GM21528 (cell line): Measurements from ENCODE around the gene MTMR12.

Experiments used
- ATAC-seq: cut with Tn5 transposase; IDR thresholded peaks from one replicate; pipeline ENCODE4 v1.9.1; 2021; ENCODE audit warnings: mild to moderate bottlenecking, moderate library complexity; ENCODE audit not compliant: unreplicated experiment, low FRiP score

The MTMR12 gene

GRCh38 chr5:32279786-32280185 lies 33.0 kb downstream of the MTMR12 start:
- no peak for ATAC-seq

GRCh38 chr5:32279223-32279622 lies 33.5 kb downstream of the MTMR12 start:
- no peak for ATAC-seq

GRCh38 chr5:32278406-32278805 lies 34.3 kb downstream of the MTMR12 start:
- no peak for ATAC-seq

DNA sequence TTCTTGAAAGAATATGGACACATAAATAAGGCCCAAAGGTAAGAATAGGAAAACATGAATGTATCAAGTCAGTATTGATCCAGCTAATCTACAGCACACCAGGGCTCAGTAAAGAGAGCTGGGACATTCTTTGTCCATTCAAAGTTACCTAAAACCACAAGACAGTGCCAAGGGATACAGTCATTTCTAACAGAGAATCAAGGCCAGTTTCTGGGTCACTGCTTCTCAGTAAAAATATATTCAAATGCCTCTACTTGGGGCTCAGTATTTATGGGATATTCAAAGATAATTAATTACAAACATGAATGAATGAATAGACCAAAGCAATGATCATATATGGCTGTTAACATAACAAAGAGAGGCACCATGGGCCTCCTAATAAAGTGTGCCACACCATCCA lies 34.9 kb downstream of the MTMR12 start:
- no peak for ATAC-seq

- peak; percentile 43 for ATAC-seq
Measured at GRCh38 chr5:32276173-32276853, 36.4 kb downstream of the MTMR12 start.

DNA sequence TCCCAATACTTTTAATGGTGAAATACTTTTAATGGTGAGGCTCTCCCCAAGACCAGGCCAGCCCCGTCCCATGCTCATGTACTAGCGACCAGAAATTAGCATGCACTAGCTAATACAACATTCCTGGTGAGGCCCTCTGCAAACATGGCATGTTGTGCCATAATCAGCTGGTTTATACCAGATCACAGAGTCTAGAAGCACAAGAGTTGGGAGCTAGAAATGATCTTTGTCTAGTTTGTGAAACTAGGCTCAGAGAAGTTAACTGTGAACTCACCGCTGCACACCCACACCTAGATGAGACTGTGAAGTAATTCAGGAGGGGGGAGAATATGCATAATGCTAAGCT lies 37.4 kb downstream of the MTMR12 start:
- no peak for ATAC-seq

DNA sequence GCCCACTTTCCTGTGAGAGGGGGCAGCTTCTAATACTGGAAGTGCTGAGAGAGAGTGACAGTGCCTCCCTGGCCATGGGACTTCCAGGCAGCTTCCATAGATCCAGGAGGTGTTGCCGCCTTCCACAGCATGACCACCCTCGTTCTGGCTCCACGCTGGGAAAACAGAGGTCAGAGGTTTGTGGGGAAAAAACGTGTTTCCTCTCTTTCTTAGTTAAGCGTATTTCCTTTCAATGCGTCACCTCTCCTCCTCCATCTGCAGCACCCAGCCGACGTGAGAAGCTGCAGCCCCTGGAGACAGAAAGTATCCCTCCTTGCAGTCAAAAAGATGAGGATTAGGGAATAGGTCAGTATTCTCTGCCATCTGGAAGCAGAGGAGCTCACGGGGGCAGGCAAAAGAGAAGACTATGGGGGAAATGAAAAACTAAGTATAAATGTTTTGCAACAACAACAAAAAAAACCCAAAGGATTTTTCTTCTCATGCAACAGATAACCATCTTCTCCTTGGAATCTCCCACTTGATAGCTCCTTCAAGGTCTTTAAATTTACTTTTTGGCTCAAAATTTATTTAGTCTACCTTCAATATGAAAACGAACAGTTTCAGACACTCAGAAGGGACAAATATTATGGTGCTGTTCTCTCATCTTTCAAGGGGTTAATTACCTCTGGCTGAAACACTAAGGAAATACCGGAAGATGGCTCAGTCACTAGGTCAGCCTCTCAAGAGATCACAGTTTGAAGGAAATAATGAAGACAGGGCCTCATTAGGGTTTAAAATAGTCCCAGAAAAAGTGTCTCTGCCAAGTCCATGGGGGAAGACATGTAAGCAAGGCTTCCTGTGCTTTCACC lies 38.0 kb downstream of the MTMR12 start:
- ATAC-seq: no peak

GRCh38 chr5:32273821-32274220 lies 38.9 kb downstream of the MTMR12 start:
- no peak for ATAC-seq

GRCh38 chr5:32272746-32273145 lies 40.0 kb downstream of the MTMR12 start:
- ATAC-seq: no peak

DNA sequence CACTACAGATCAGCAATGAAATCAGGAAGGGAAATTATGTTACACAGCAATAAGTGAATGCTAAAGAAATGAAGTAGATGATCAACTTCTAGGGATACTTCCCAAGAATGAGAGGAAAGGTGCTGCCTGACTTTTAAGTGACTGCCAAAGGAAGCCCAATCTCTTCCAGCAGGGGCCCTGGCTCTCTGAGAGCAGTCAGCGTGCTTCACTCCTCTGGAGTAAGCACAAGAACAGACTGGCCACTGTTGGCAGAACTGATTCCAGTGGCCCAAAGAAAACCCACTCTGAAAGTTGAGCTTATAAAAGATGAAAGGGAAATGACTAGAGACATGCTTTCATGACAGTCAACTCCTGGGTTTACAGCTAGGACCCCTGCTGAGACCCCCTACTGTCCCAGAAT lies 41.8 kb downstream of the MTMR12 start:
- ATAC-seq: no peak

DNA sequence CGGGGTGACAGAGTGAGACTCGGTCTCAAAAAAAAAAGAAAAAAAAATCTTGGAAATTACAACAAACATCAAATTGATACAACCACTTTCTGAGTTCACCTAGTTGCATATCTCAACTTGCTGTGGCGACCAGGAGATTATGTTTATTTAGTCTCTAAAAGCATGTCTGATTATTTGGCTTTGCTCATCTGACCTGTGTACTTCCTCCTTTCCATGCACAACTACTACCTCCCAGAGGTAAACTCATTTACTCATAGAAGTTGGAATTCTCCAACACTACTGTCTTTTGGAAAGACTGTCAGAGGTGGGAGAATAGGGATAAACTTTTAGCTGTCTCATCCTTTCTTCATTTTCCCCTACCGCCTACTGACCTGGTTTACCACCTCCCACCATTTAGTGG lies 42.6 kb downstream of the MTMR12 start:
- no peak for ATAC-seq

DNA sequence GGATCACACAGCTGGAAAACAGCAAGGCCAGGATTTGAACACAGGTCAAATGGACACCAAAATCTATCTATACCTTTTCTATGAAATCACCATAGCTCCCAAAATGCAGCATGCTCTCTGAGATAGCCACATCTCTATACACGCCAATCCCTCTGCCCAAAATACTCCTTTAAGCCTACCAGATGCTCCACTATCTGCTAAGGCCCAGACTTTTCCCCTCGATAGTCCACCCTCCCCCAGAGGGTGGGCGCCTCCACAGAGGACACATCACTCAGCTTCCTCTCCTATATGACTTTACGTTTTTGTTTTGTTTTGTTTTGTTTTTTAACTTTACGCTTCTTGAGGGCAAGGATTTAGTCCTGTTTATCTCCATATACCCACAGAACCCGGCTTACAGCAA lies 46.8 kb downstream of the MTMR12 start:
- ATAC-seq: no peak

DNA sequence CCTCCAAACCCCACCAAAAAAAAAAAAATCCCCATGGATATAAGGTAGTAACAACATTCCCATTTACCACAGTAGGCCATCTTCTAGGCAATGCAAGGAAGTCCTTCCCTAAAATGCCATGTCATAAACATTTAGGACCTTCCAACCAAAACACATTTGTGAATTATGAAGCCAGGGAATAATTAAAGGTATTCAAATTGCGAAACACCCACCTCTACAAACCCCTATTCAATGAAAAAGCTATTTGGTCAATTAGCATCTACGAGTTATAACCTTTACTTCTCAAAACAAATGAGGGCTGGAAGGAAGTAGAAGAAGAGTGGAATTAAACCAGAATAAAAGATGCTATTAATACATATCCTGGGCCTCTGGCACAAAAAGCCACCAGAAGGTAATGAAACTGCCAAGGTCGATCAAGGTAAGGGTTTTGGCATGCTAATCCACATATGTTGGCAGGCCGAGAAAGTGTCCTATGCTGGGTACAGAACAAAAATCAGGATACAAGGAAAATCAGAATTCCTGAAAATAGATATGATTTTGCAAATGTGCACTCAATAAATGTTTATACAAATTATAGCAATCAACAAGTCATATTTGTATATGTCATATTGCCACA lies 47.7 kb downstream of the MTMR12 start:
- ATAC-seq: no peak

DNA sequence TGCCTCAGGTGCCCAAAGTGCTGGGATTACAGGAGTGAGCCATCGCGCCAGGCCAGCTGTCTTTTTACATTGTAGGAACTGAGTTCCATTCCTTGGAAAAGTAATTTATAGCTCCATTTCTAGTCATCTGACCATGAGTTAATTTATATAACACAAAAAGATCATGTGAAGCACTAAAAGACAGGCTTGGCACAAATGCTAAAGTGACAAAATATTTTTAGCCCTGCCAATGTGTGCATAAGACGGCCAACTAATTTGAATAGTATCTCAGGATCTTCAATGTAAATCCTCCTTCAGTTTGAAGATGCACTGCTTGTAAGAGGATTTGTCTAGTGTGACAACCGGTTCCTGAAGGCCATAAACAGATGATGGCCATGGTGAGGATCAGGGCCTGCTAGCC lies 49.1 kb downstream of the MTMR12 start:
- ATAC-seq: no peak

- ATAC-seq: peak; percentile 88
Measured at GRCh38 chr5:32261198-32261597, 51.5 kb downstream of the MTMR12 start.

DNA sequence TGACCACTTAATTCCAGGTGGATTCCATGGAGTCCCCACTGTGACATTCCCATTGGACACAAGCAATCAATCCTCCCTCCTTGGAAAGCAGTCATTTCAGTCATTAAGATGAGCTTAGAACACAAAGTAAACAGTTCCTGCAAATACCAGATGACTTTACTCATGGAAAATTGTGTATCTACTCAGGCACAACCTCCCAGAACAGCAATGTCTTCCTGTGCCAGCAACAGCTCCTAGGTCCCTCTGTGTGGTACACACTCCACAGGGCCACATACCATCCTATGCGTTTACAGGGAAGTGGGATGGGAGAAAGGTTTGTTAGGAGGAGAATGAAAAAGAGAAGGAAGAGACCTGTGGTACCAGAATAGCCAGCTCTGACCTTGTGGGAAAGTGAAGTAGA lies 53.7 kb downstream of the MTMR12 start:
- ATAC-seq: no peak

GRCh38 chr5:32258424-32258823 lies 54.3 kb downstream of the MTMR12 start:
- no peak for ATAC-seq

- no peak for ATAC-seq
Measured at GRCh38 chr5:32255540-32255900, 57.2 kb downstream of the MTMR12 start.

DNA sequence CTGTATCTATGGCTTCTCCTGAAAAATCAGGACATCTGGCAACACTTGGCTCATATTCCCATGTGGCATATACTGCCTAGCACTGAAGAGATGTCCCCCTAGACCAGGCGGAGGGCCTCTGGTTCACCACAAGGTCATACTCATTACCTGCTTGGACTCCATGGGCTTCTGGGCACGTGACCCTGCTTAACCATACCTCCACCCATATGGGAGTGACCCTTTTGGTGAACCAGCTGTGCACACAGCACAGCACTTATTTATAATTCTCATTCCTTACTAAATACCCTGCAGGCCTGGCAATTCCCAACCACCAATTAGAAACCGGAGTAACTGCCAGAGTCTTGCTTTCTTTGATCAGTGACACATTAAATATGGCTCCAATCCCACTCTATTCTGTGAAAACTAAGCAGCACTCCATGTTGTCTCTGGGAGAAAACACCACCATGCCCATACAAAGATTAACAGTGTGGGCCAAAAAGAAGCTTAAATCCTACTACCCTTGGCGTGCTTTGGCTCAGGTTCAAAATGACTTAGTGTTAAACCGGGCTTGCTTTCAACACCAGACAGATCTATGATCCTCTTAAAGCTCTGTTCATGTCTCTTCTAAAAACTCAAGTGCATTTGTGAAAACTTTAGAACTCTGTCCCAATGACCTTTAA lies 57.7 kb downstream of the MTMR12 start:
- ATAC-seq: no peak

- ATAC-seq: no peak
Measured at GRCh38 chr5:32251871-32252458, 60.8 kb downstream of the MTMR12 start.

DNA sequence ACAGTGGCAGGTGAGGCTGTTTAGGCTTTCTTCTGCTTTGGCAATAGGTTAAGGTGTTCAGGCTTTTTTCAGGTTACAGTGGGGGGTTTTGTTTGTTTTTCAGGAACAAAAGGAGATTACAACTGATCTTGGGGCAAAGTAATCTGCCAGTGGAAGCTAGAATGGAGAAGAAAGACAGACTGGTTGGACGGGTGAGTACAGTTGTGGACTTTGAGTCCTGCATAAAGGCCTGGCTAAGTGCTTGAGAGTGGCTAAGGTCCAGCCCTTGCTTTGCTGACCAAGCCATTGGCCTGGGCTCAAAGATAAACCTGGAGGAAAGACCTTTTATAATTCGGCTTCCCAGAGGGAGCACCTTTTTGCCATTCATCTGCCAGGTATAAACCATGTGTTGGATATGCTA lies 63.1 kb downstream of the MTMR12 start:
- no peak for ATAC-seq
